SH-SY5Y (cell line): ENCODE measurements around the gene SPTBN4.

Source experiments
- GATA2 ChIP-seq: IDR thresholded peaks from 2 replicates; pipeline ENCODE4 v1.6.1; 2011; ENCODE audit warnings: mild to moderate bottlenecking, low read depth, low read length
- GATA3 ChIP-seq: IDR thresholded peaks from 2 replicates; pipeline ENCODE4 v1.6.1; 2011; ENCODE audit warnings: low read depth, mild to moderate bottlenecking, low read length, moderate library complexity

SPTBN4 gene

DNA sequence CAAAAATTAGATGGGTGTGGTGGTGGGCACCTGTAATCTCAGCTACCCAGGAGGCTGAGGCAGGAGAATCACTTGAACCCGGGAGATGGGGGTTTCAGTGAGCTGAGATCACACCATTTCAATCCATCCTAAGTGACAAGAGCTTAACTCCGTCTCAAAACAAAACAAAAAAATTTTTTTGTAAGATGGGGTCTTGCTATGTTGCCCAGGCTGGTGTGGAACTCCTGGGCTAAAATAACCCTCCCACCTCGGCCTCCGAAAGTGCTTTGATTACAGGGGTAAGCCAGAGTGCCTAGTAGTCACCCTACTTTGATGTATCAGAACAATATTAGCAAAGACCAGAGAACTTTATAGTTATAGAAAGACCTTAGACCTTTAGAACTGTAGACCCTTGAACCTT, 7.9 kb downstream of the SPTBN4 start:
- TF ChIP-seq GATA2, result no peak
- TF ChIP-seq GATA3, result no peak

DNA sequence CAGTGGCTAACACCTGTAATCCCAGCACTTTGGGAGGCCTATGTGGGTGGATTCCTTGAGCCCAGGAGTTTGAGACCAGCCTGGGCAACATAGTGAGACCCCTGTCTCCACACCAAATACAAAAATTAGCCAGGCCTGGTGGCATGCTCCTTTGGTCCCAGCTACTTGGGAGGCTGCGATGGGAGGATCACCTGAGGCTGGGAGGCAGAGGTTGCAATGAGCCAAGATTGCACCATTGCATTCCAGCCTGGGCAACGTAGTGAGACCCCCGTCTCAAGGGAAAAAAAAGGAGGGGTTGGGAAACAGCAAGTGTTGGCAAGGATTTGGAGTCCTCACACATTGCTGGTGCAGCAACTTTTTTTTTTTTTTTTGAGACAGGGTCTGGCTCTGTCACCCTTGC, 19.2 kb downstream of the SPTBN4 start:
- TF ChIP-seq GATA2 (no peak), GATA3 (no peak)

DNA sequence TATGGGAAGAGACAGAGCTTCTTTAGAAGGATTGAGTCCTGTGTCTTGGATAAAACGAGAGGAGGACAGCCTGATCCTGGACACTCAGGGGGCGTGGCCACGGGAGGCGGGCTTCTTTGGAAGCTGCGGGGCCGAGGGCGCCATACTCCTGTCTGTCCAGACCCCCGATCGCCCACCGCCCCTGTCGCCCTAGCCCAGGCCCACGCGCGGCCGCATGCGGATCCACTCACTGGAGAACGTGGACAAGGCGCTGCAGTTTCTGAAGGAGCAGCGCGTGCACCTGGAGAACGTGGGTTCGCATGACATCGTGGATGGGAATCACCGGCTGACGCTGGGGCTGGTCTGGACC, 23.1 kb downstream of the SPTBN4 start:
- TF ChIP-seq GATA3 (no peak), GATA2 (no peak)

DNA sequence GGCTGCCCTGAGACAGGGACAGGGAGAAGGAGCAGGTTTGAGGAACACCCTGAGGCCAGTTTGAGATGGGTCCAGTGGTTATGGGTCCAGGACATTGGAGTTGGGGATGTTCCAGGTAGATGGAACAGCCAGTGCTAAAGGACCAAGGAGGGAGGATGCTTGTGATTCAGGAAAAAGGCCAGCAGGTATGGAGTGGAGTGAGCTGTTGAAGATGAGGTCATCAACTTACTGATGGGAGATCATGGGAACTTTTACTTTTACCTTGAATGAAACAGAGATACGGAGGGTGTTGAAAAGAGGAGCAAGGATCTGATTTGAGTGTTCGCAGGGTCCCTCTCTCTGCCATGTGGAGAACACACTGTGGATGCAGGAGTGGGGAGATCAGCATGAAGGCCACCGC, 25.5 kb downstream of the SPTBN4 start:
- TF ChIP-seq GATA3 (no peak), GATA2 (no peak)

DNA sequence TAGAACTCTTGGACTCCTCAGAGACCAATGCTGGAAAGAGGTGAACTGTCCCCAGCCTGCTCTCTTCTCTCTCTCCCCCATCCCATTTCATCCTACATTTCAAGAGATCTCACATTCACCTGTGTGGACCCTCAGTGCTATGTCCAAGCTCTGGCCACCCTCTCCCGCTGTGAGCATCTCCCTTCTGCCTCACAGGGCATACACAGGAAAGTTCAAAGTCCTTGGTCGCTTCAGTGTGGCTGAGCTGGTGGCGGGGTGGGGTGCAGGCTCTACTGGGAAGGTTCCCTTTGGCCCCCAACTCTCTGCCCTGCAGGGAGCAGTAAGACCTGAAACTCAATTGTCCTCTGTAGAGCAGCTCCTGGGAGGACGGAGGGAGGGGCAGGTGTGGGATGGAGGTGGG, 27.0 kb downstream of the SPTBN4 start:
- TF ChIP-seq GATA2, result no peak
- TF ChIP-seq GATA3, result no peak

DNA sequence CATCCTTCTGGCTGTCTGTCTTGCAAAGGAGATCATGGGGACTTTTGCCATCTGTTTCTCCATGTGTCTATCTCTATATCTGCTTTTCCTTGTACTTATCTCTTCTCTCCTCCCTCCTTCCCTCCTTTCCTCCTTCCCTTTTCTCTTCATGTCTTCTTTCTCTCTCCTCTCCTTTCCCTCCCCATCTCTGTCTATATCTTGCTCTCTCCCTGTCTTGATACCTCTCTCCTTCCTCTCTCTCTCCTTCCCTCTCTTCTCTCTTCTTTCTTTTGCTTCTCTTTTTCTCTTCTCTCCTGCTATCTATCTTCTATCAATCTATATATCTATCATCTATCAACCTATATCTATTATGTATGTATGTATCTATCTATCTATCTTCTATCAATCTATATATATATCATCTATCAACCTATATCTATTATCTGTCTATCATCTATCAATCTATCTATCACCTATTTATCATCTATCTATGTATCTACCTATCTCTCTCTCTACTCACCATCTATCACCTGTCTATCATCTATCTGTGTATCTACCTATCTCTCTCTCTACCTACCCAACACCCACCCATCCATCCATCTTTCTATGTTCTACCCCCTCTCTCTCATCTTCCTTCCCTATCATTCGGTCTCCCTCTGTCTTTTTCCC, 27.5 kb downstream of the SPTBN4 start:
- TF ChIP-seq GATA2, result no peak
- no peak for TF ChIP-seq GATA3

DNA sequence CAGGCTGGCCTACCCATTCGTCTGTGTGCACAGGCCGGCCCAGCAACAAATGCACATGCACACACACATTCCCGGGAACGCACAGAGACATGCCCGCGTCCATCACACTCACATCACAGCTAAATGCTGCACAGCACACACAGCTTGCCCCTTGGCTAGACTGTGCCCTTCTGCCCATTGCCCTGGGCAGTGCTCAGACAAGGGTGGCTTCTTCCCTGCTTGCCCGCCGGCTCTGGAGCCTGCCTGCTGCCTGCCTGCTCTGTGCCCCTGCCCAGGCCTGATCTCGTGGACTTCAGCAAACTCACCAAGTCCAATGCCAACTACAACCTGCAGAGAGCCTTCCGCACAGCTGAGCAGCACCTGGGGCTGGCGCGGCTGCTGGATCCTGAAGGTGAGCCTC, 30.4 kb downstream of the SPTBN4 start:
- TF ChIP-seq GATA2, result no peak

DNA sequence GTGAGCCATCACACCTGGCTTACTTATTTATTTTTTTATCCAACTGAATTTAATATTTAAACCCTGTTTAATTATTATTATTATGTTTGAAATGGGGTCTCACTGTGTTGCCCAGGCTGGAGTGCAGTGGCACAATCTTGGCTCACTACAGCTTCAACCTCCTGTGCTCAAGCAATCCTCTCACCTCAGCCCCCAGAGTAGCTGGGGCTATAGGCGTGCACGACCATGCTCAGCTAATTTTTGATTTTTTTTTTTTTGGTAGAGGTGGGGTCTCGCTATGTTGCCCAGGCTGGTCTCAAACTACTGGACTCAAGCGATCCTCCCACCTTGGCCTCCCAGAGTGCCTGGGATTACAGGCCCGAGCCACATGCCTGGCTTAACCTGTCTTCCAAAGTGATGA, 32.5 kb downstream of the SPTBN4 start:
- TF ChIP-seq GATA2, result no peak
- no peak for TF ChIP-seq GATA3

DNA sequence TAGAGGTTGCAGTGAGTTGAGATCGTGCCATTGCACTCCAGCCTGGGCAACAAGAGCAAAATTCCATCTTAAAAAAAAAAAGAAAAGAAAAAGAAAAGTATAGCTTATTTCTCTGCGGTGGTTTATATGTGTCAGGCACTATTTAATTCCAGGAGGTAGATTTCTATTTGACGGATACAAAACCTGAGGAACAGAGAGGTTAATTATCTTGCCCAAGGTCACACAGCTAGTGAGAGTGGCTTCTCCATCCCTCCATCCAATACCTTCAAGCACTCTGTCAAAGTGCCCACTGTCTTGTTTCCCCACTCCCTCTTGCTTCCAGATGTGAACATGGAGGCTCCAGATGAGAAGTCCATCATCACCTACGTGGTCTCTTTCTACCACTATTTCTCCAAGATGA, 34.8 kb downstream of the SPTBN4 start:
- TF ChIP-seq GATA3, result no peak
- no peak for TF ChIP-seq GATA2

DNA sequence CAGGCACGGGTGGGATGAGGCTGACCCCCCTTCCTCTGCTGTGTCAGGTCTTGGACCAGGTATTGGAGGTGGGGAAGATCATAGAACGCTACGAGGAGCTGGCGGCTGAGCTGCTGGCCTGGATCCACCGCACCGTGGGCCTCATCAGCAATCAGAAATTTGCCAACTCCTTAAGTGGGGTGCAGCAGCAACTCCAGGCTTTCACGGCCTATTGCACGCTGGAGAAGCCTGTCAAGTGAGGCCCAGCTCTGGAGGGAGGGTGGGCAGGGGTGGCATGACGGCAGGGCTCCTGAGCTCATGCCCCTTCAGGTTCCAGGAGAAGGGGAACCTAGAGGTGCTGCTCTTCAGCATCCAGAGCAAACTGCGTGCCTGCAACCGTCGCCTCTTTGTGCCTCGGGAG, 35.3 kb downstream of the SPTBN4 start:
- TF ChIP-seq GATA2 (no peak), GATA3 (no peak)

DNA sequence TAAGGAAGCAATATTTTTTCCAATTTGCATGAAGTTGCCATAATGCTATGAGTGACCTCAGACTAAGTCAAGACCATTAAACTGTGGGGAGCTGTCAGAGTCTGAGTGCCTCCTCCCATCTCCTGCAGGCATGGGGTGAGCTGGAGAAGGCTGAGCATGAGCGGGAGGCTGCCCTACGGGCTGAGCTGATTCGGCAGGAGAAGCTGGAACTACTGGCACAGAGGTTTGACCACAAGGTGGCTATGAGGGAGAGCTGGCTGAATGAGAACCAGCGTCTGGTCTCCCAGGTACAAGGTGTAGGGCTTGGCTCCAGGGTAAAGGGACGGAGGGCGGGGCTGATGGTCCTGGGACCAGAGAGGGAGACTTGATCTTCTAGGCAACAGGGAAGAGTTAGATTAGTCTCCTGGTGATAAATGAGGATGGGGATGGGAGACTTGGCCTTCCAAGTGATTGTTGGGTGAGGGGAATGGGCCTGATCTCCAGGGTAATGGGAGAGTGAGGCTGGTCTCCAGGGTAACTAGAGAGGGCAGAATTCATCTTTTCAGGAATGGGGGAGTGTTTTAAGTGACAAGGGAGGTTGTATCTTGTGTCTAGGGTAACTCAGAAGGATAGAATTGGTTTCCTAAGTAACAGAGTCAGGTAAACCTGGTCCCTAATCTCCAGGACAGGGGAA, 36.0 kb downstream of the SPTBN4 start:
- TF ChIP-seq GATA2 (no peak), GATA3 (no peak)

DNA sequence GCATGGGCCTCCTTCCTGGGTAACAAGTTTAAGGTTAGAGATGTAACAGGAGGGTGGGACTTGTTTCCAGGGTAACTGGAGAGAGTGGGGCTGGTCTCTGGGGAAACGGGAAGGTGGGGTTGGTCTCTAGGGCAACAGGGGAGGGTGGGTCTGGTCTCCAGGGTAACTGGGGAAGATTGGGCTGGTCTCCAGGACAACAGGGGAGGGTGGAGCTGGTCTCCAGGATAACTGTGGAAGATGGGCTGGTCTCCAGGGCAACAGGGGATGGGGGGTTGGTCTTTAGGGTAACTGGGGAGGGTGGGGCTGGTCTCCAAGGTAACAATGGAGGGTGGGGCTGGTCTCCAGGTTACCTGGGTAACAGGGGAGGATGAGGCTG, 36.5 kb downstream of the SPTBN4 start:
- TF ChIP-seq GATA2, result no peak
- no peak for TF ChIP-seq GATA3

DNA sequence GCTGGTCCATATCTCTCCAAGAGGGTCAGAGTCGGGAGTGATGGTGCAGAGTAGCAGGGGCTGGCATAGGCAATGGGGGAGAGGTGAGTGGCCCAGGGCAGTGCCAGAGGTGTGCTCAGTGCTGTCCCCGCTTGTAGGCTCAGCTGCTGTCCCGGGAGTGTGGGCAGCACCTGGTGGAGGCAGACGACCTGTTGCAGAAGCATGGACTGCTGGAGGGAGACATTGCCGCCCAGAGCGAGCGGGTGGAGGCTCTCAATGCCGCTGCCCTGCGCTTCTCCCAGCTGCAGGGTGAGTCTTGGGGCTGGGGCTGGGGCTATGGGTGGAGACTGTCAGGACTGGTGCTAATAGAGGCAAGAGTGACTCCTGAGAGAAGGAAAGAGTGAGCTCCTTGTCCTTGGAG, 39.3 kb downstream of the SPTBN4 start:
- no peak for TF ChIP-seq GATA3
- no peak for TF ChIP-seq GATA2

DNA sequence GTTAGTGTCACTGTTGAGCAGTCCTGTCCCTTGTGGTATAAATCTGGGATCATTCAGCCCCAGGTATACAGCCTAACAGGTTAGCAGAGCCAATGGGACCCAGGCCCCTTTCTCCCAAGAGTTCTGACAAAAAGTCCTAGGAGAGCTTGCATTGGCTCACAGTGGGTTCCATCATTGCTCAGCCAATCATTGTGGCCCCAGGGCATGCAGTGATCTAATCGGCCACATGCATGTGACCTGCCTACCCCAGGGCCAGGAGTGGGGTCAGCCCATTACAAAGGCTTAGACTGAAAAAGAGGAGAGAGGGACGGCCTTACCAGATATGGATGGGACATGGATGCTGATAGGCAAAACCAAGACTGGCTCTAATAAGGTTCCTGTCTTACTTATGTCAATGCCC, 41.1 kb downstream of the SPTBN4 start:
- no peak for TF ChIP-seq GATA2

DNA sequence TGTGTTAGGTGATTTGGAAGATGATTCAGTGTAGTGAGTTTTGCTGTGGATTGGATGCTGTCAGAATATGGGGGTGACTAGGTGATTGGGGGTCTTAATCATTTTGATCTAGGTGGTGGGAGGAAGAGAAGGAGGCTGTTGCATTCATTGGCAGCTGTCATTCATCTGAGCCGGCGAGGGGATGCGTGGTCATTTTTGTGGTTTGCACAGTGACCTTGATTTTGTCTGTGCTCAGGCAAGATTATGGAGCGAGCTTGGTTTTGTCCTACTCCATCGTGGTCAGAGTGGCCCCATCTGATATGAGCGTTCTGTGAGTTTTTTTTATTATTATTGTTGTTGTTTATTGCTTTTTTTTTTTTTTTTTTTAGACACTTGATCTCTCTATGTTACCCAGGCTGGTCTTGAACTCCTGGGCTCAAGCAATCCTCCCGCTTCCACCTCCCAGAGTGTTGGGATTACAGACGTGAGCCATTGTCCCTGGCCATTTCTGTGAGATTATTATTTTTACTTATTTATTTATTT, 42.0 kb downstream of the SPTBN4 start:
- TF ChIP-seq GATA3, result no peak
- TF ChIP-seq GATA2, result no peak
